ENCODE data around the gene CSAD.

DNA sequence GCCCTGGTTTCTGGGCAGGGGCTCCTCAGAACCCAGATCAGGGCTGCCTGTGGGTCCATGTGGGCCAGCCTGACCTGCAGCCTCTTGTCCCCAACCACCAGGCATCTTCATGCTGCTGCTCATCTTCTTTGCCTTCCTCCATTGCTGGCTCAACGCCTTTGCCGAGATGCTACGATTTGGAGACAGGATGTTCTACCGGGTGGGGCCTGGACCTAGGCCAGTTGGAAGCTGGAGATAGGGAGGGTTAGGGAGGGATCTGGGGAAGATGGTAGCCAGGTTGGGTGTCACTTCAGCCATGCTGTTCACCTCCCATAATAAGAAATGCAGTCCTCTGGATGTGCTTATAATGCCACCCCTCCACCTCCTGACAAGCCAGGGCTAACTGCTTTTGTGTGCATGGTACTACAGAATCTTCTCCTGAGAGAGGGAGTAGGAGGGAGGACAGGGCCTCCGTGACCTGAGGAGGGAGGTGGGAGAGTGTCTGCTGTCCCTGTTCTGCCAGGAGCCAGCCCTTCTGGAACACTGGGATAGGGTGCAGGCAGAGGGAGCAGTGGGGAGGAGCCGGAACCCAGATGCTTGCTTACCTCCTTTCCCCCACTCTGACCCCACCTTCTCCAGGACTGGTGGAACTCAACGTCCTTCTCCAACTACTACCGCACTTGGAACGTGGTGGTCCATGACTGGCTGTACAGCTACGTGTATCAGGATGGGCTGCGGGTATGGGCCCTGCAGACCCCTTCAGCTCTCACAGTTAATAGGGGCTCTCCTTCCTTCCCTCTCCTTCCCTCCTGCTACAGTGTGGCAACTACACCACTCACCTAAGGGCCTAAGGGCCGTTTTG lies 59.8 kb downstream of the CSAD start:
- TF ChIP-seq, protein P1, sequence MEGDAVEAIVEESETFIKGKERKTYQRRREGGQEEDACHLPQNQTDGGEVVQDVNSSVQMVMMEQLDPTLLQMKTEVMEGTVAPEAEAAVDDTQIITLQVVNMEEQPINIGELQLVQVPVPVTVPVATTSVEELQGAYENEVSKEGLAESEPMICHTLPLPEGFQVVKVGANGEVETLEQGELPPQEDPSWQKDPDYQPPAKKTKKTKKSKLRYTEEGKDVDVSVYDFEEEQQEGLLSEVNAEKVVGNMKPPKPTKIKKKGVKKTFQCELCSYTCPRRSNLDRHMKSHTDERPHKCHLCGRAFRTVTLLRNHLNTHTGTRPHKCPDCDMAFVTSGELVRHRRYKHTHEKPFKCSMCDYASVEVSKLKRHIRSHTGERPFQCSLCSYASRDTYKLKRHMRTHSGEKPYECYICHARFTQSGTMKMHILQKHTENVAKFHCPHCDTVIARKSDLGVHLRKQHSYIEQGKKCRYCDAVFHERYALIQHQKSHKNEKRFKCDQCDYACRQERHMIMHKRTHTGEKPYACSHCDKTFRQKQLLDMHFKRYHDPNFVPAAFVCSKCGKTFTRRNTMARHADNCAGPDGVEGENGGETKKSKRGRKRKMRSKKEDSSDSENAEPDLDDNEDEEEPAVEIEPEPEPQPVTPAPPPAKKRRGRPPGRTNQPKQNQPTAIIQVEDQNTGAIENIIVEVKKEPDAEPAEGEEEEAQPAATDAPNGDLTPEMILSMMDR (IDR thresholded peaks at IDR 0.05), result no peak
- TF ChIP-seq FOXJ3 (CRISPR knock-in tag; IDR thresholded peaks at IDR 0.05; ENCODE audit: borderline replicate concordance), result no peak
- TF ChIP-seq ZNF121 (CRISPR knock-in tag; IDR thresholded peaks at IDR 0.05), result no peak

All from WTC11 (cell line).